IPS-18c (cell line): ENCODE results near the gene DPPA3.
"Not testable (repeated sequence)": the region's sequence is repeated elsewhere in the genome, so short reads cannot be mapped to it uniquely, and the experiment has no call there.

Source experiments
- H3K4me3 ChIP-seq: 2 replicates; pipeline ENCODE4 v1.7.0; 2013; ENCODE audit warnings: low read depth, mild to moderate bottlenecking, low read length, moderate library complexity; ENCODE audit not compliant: insufficient read depth
- H3K9me3 ChIP-seq: one replicate; pipeline ENCODE4 v1.6.1; 2013; ENCODE audit warnings: mild to moderate bottlenecking, low read length, moderate library complexity; ENCODE audit not compliant: control insufficient read depth, insufficient read depth

DPPA3 gene

GRCh38 chr12:7716381-7716780 is 5.1 kb downstream of the DPPA3 start:
- Histone ChIP-seq H3K4me3 (no peak overlapping the region), H3K9me3 (no peaks in the 10 kb centered on the region)

DNA sequence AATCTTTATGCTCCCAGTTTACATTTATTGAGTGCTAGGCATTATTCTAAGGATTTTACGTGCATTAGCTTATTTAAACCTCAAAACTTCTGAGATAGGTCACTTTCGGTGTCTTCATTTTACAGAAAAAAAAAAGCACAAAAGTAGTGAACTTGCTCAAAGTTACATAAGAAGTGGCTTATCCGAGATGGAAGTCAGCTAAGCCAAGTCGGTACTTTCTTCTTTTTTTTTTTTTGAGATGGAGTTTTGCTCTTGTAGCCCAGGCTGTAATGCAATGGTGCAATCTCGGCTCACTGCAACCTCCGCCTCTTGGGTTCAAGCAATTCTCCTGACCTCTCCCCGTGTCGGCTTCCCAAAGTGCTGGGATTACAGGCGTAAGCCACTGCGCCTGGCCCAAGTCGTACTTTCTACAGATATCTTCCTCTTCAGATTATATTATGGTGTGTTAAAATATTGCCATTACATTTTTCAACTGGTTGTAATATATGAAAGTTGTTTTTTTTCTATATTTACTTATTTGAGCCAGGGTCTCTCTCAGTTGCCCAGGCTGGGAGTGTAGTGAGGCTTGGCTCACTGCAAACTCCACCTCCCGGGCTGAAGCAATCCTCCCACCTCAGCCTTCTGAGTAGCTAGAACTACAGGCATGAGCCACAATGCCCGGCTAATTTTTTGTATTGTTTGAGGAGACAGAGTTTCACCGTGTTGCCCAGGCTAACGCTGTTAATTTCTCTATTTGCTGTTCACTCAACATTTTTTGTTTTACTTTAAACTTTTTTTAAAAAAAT is 8.9 kb downstream of the DPPA3 start:
- H3K4me3 ChIP-seq = no peak overlapping the region
- no peaks in the 10 kb centered on the region for H3K9me3 ChIP-seq

DNA sequence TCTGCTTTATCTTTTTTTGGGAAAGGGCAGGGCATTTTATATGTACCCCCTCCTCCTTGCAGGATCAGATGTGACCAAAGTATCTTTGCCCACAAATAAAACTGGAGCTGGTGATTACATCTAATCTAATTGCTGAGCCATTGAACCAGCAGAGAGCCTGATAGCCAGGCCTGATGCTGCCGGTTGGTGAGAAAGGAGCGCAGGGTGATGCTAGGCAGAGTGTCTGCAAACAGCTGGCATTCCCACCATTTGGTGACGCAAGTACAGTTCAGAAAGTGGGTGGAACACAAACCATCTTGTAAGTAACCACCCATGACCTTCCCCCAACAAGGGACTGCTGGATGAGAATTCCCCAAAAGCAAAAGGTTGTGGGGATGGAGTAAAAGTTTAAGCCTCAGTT is 12.7 kb downstream of the DPPA3 start:
- H3K9me3 ChIP-seq = no peaks in the 10 kb centered on the region
- H3K4me3 ChIP-seq = no peak overlapping the region

- Histone ChIP-seq H3K4me3 (no peak overlapping the region), H3K9me3 (no peaks in the 10 kb centered on the region)
These were observed 18.5 kb downstream of the DPPA3 start for GRCh38 chr12:7729746-7730145.

DNA sequence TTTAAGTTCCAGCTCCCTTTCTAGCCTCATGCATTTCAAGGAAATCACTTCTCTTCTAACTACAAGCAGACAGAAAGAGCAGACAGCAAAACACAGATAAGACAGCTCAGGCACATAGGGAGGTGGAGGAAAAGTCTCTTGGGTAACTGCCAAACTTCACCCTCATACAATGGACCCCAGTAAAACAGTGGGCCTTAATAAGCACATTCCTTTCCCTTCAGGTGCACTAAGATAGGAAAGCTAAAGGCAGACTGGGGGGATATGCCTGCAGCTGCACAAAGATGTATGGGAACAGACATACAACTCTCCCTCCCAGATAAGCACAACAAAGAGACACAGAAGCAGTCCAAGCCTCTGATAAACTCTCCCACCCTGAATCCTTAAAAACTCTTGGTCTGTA is 19.8 kb downstream of the DPPA3 start:
- not testable (repeated sequence) for H3K4me3 ChIP-seq, H3K9me3 ChIP-seq

DNA sequence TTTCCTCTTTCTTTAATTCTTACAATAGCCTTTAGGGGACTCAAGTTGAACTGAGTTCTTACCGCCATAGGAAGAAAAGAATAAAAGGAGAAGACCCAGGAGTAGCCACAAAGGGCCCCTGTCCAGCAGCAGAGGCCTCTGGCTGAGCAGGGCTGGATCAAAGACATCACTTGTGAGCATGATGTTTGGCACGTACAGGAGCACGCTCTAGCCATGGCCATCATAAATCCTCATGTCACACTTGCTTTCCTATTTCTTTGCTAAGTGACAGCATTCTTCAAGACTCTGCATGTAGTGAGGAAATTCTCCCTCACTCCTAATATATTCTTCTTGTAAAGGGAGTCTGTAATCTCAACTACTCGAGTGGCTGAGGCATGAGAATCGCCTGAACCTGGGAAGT is 20.3 kb downstream of the DPPA3 start:
- Histone ChIP-seq H3K4me3 (no peak overlapping the region), H3K9me3 (no peaks in the 10 kb centered on the region)

- Histone ChIP-seq H3K4me3 (no peak overlapping the region), H3K9me3 (no peaks in the 10 kb centered on the region)
These were observed 21.8 kb downstream of the DPPA3 start for GRCh38 chr12:7732993-7733392.

DNA sequence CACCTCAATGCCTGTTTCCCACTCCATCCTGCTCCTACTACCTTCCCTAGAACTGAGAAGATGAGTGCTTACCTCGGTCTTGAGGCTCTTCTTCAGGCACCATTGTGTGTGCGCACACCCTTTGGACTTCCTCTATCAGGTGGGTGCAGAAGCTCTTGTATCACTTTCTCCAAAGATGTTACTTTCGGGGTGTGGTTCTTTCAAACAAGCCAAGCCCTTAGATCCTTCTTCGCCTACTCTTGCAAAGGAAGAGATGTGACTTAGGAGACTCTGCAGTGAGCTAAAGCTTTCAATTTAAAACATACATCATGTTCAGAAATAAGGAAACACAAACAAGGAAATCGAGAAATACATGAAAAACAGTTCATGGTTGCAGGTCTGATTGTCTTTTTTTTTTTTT is 36.0 kb downstream of the DPPA3 start, which contains the start of gene CLEC4C:
Gene CLEC4C (minus strand): TSS at position 130 of the 400 bp plus-strand sequence. CDS start 27 bp downstream, at position 103.
- Histone ChIP-seq H3K4me3 (no peak within 1 kb of the TSS), H3K9me3 (no peaks in the 10 kb centered on the region)

- Histone ChIP-seq H3K9me3 (peaks cover 2% of the 10 kb centered on the region), H3K4me3 (no peak overlapping the region)
These were observed 37.6 kb downstream of the DPPA3 start for GRCh38 chr12:7748852-7749251.

GRCh38 chr12:7749442-7749841 is 38.2 kb downstream of the DPPA3 start:
- Histone ChIP-seq H3K9me3 (peaks cover 2% of the 10 kb centered on the region), H3K4me3 (no peak overlapping the region)

DNA sequence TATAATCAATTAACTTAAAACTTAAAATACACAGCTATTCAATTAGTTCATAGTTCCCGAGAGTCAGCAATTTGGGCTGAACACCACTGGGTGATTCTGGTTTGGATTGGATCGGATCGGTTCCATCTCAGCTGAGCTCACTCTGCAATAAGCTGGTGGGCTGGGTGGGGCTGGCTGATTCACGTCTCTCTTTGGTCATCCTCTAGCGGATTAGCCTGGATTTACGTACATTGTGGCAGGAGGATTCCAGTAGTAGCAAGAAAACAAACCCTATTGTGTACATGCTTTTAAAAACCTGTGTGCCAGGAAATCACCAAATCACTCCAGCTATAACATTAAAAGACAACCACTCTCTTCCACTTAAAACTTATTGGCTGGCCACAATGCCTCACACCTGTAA is 39.1 kb downstream of the DPPA3 start:
- Histone ChIP-seq H3K4me3 (no peak overlapping the region), H3K9me3 (peaks cover 2% of the 10 kb centered on the region)

DNA sequence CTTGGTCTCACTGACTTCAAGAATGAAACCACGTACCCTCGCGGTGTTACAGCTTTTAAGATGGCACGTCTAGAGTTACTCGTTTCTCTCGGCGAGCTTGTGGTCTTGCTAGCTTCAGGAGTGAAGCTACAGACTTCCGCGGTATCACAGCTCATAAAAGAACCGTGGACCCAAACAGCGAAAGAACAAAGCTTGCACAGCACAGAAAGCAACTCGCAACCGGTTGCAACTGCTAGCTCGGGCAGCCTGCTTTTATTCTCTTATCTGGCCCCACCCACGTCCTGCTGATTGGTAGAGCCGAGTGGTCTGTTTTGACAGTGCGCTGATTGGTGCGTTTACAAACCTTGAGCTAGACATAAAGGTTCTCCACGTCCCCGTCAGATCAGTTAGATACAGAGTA is 40.2 kb downstream of the DPPA3 start:
- Histone ChIP-seq H3K4me3 (no peak overlapping the region), H3K9me3 (peaks cover 2% of the 10 kb centered on the region)

DNA sequence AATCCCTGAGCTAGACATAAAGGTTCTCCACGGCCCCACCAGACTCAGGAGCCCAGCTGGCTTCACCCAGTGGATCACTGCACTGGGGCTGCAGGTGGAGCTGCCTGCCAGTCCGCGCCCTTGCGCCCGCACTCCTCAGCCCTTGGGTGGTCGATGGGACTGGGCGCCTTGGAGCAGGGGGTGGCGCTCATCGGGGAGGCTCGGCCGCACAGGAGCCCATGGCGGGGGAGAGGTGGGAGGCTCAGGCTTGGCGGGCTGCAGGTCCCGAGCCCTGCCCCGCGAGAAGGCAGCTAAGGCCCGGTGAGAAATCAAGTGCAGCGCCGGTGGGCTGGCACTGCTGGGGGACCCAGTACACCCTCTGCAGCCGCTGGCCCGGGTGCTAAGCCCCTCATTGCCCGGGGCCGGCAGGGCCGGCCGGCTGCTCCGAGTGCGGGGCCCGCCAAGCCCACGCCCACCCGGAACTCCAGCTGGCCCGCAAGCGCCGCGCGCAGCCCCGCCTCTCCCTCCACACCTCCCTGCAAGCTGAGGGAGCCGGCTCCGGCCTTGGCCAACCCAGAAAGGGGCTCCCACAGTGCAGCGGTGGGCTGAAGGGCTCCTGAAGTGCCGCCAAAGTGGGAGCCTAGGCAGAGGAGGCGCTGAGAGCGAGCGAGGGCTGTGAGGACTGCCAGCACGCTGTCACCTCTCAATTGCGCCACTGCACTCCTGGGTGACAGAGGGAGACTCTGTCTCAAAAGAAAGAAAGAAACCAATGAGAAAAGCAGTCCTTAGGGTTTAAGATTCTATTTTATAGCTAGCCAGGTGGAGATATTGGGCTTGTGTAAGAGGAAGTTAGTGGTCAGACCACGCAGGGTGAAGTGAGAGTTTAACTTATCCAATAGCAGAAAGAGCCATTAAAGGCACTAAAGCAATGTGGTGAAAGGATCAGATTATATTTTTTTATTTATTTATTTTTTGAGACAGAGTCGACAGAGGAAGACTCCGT is 41.0 kb downstream of the DPPA3 start:
- not testable (repeated sequence) for H3K9me3 ChIP-seq, H3K4me3 ChIP-seq

GRCh38 chr12:7755668-7756067 is 44.4 kb downstream of the DPPA3 start:
- H3K4me3 ChIP-seq, H3K9me3 ChIP-seq: not testable (repeated sequence)

GRCh38 chr12:7756993-7757392 is 45.8 kb downstream of the DPPA3 start:
- Histone ChIP-seq H3K4me3 (no peak overlapping the region), H3K9me3 (peaks cover 2% of the 10 kb centered on the region)

DNA sequence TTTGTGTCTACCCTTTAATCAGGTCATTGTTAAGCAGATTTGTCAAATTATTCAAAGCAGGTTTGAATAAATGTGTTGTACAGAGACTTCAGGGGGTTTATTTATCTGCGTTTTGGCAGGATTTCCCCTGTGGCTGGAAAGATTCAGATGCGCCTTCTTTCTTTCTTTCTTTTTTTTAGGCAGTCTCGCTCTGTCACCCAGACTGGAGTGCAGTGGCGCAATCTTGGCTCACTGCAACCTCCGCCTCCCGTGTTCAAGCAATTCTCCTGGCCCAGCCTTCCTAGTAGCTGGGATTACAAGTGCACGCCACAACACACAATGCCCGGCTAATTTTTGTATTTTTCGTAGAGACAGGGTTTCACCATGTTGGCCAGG is 47.5 kb downstream of the DPPA3 start:
- Histone ChIP-seq H3K9me3 (no peaks in the 10 kb centered on the region), H3K4me3 (no peak overlapping the region)
